MM.1S (cell line): ENCODE measurements around the gene CROCC2.

Experiments
- DNase-seq: peaks from one replicate; pipeline ENCODE4 v3.0.0-alpha.2; 2015
- H2AFZ ChIP-seq: fragments of 300-600 bp; sonication (generic); 2 replicates; pipeline ENCODE4 v1.6.0; 2016; ENCODE audit warnings: antibody characterized with exemption, low read length
- H3F3A ChIP-seq: fragments of 300-600 bp; sonication (generic); 2 replicates; pipeline ENCODE4 v1.6.1; 2016; ENCODE audit warnings: mild to moderate bottlenecking, antibody characterized with exemption, low read length, moderate library complexity, mixed read lengths; ENCODE audit not compliant: insufficient read depth
- H3K27ac ChIP-seq: fragments of 300-600 bp; sonication (generic); 2 replicates; pipeline ENCODE4 v1.5.1; 2016; ENCODE audit warnings: mild to moderate bottlenecking, low read length
- H3K27me3 ChIP-seq: fragments of 300-600 bp; sonication (generic); replicated peaks from 2 replicates; pipeline ENCODE4 v1.6.0; 2016; ENCODE audit warnings: low read length; ENCODE audit not compliant: insufficient read depth
- H3K36me3 ChIP-seq: fragments of 300-600 bp; sonication (generic); replicated peaks from 2 replicates; pipeline ENCODE4 v1.6.1; 2016; ENCODE audit warnings: mild to moderate bottlenecking, low read length, mixed read lengths; ENCODE audit not compliant: insufficient read depth
- H3K4me1 ChIP-seq: fragments of 300-600 bp; sonication (generic); 2 replicates; pipeline ENCODE4 v1.6.1; 2016; ENCODE audit warnings: low read length, mixed read lengths
- H3K4me2 ChIP-seq: fragments of 300-600 bp; sonication (generic); 2 replicates; pipeline ENCODE4 v1.6.0; 2016; ENCODE audit warnings: low read depth, low read length
- H3K4me3 ChIP-seq: fragments of 300-600 bp; sonication (generic); 2 replicates; pipeline ENCODE4 v1.5.1; 2016; ENCODE audit warnings: low read length, mixed read lengths
- H3K79me2 ChIP-seq: fragments of 300-600 bp; sonication (generic); 2 replicates; pipeline ENCODE4 v1.6.1; 2016; ENCODE audit warnings: mixed run types, low read length, mixed read lengths
- H3K9ac ChIP-seq: fragments of 300-600 bp; sonication (generic); 2 replicates; pipeline ENCODE4 v1.6.1; 2016; ENCODE audit warnings: low read length, mixed read lengths
- H3K9me2 ChIP-seq: fragments of 300-600 bp; sonication (generic); replicated peaks from 2 replicates; pipeline ENCODE4 v1.6.1; 2016; ENCODE audit warnings: mild to moderate bottlenecking, low read length, mixed read lengths; ENCODE audit not compliant: insufficient read depth
- H3K9me3 ChIP-seq: fragments of 300-600 bp; sonication (generic); replicated peaks from 2 replicates; pipeline ENCODE4 v1.6.1; 2016; ENCODE audit warnings: mild to moderate bottlenecking, low read length, mixed read lengths; ENCODE audit not compliant: insufficient read depth
- H4K20me1 ChIP-seq: fragments of 300-600 bp; sonication (generic); 2 replicates; pipeline ENCODE4 v1.6.1; 2016; ENCODE audit warnings: mild to moderate bottlenecking, low read length, moderate library complexity, mixed read lengths; ENCODE audit not compliant: insufficient read depth
- CTCF ChIP-seq: fragments of 300-600 bp; sonication (generic); IDR thresholded peaks from 2 replicates; pipeline ENCODE4 v1.5.1; 2016; ENCODE audit warnings: antibody characterized with exemption, low read length, mixed read lengths
- EZH2 ChIP-seq: fragments of 300-600 bp; sonication (generic); optimal IDR thresholded peaks from 2 replicates; pipeline ENCODE3; 2017; ENCODE audit warnings: low read depth, mild to moderate bottlenecking, antibody characterized with exemption, low read length, mixed read lengths
- EZH2phosphoT487 ChIP-seq: fragments of 300-600 bp; sonication (generic); IDR thresholded peaks from 2 replicates; pipeline ENCODE4 v1.6.1; 2018; ENCODE audit warnings: antibody characterized with exemption, low read length

Gene CROCC2

GRCh38 chr2:241035818-241036396, 129.8 kb downstream of the CROCC2 start:
- TF ChIP-seq EZH2 = no peak
- no peak for TF ChIP-seq CTCF
- no peak for TF ChIP-seq EZH2phosphoT487
- H3K79me2 ChIP-seq = no peaks in the 10 kb centered on the region
- H3K36me3 ChIP-seq = no peaks in the 10 kb centered on the region
- H3K9me2 ChIP-seq = no peaks in the 10 kb centered on the region
- H3K27me3 ChIP-seq = no peaks in the 10 kb centered on the region; the same call in 1 of the 2 replicates
- no peaks in the 10 kb centered on the region for H3K9me3 ChIP-seq
- peak overlapping the region; percentile 75 for H2AFZ ChIP-seq
- H3K9ac ChIP-seq = no peak overlapping the region
- peak overlapping the region; percentile 97 for H3K4me2 ChIP-seq
- H3K4me1 ChIP-seq = no peaks in the 10 kb centered on the region
- H3F3A ChIP-seq = no peaks in the 10 kb centered on the region
- H3K27ac ChIP-seq = no peak overlapping the region
- DNase-seq = no peak
- H3K4me3 ChIP-seq = peak overlapping the region; percentile 72
- H4K20me1 ChIP-seq = no peaks in the 10 kb centered on the region

GRCh38 chr2:241036397-241036963, 130.3 kb downstream of the CROCC2 start:
- TF ChIP-seq EZH2 (no peak), CTCF (no peak), EZH2phosphoT487 (no peak)
- peak overlapping the region; percentile 72 for H3K4me3 ChIP-seq
- H2AFZ ChIP-seq = peak overlapping the region; percentile 93
- peak; percentile 91 for DNase-seq
- no peaks in the 10 kb centered on the region; the same call in 1 of the 2 replicates for H3K27me3 ChIP-seq
- H3K36me3 ChIP-seq = no peaks in the 10 kb centered on the region
- H4K20me1 ChIP-seq = no peaks in the 10 kb centered on the region
- H3K79me2 ChIP-seq = no peaks in the 10 kb centered on the region
- H3K9ac ChIP-seq = peak overlapping the region; percentile 60; the same call in 1 of the 2 replicates
- no peaks in the 10 kb centered on the region for H3K9me2 ChIP-seq
- no peaks in the 10 kb centered on the region for H3K4me1 ChIP-seq
- no peaks in the 10 kb centered on the region for H3K9me3 ChIP-seq
- H3K27ac ChIP-seq = no peak overlapping the region; the same call in 1 of the 2 replicates
- peak overlapping the region; percentile 97 for H3K4me2 ChIP-seq
- no peaks in the 10 kb centered on the region for H3F3A ChIP-seq

- Histone ChIP-seq H3K4me3 (peak overlapping the region; percentile 72), H3K4me2 (peak overlapping the region; percentile 97)
Measured at GRCh38 chr2:241036964-241037421, 130.9 kb downstream of the CROCC2 start.

More at GRCh38 chr2:241036964-241037421, 130.9 kb downstream of the CROCC2 start:
- Histone ChIP-seq H3K9me3 (no peaks in the 10 kb centered on the region), H3K9ac (peak overlapping the region; percentile 60), H3F3A (no peaks in the 10 kb centered on the region), H3K36me3 (no peaks in the 10 kb centered on the region), H3K4me1 (no peaks in the 10 kb centered on the region), H3K27ac (no peak overlapping the region; the same call in 1 of the 2 replicates), H3K79me2 (no peaks in the 10 kb centered on the region), H3K27me3 (no peaks in the 10 kb centered on the region; the same call in 1 of the 2 replicates), H2AFZ (peak overlapping the region; percentile 93), H3K9me2 (no peaks in the 10 kb centered on the region), H4K20me1 (no peaks in the 10 kb centered on the region)
- peak; percentile 62 for DNase-seq
- no peak for TF ChIP-seq CTCF
- TF ChIP-seq EZH2 = no peak
- no peak for TF ChIP-seq EZH2phosphoT487
